IPS-11a (cell line): ENCODE data around the gene ZMAT5.
"Not testable (repeated sequence)": the region's sequence is repeated elsewhere in the genome, so short reads cannot be mapped to it uniquely, and the experiment has no call there.

ENCODE experiments used
- H3K4me3 ChIP-seq: one replicate; pipeline ENCODE4 v1.5.1; 2013; ENCODE audit warnings: low read depth, low read length, control low read depth

The ZMAT5 gene

DNA sequence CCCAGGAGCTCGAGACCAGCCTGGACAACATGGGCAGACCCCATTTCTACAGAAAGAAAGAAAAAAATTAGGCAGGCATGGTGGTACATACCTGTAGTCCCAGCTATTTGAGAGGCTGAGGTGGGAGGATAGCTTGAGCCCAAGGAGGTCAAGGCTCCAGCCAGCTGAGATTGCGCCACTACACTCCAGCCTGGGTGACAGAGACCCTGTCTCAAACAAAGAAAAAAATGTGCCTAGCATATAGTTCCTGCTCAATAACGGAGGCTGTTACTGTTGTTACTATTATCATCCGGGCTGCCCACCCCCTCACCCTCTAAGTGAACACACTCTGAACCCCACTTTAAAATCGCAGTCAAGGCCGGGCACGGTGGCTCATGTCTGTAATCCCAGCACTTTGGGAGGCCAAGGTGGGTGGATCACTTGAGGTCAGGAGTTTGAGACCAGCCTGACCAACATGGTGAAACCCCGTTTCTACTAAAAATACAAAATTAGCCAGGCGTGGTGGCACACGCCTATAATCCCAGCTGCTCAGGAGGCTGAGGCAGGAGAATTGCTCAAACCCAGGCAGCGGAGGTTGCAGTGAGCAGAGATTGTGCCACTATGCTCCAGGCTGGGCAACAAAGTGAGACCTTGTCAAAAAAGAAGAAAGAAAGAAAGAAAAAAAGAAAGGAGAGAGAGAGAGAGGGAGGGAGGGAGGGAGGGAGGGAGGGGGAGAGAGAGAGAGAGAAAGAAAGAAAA is 12.0 kb downstream of the ZMAT5 start:
- H3K4me3 ChIP-seq: not testable (repeated sequence)

DNA sequence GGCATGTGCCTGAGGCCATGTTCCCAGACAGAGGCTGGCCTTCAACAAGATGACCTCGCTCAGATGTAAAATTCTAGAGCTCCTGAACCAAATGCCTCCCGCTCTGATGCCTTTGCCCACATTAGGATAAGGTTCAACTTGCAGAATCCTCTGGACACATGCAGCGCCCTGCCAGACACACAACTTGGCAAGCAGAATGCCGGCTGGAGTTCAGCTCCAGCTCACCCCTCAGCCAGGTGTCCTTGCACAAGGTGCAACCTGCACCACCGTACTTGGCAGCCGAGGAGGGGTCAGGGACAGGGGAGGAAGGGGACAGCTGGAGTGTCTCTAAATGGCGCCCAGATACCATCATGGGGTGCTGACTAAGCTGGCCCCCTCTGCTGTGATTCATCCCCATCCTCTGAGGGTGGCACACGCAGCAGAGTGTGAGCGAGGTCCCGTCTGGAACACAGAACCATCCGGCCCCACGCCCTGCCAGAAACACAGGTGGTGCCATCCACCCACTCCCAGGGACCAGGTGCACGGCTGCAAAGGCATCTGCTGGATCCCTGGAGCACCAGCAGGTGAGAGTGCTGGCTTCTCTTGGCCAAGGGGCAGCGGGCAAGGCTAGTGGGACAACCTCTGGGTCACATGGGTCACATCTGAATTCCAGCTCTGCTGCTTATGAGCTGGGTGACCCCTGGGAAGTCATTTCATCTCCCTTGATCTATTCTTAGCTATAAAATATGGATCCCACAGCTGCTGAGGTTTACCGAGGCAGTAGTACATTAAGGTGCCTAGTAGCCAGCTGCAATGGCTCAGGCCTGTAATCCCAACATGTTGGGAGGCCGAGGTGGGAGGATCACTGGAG is 12.8 kb downstream of the ZMAT5 start:
- H3K4me3 ChIP-seq: no peak overlapping the region

DNA sequence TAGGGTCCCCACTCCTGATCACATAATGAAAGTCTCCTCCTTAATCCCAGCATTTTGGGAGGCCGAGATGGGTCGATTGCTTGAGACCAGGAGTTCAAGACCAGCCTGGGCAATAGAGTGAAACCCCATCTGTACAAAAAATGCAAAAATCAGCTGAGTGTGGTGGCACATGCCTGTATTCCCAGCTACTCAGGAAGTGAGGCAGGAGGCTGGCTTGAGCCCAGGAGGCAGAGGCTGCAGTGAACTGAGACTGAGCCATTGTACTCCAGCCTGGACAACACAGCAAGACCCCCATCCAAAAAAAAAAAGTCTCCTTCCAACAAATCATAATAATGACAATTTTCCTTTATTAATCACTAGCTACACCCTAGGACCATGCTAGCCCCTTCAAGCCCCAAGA is 15.1 kb downstream of the ZMAT5 start:
- H3K4me3 ChIP-seq: no peak overlapping the region

DNA sequence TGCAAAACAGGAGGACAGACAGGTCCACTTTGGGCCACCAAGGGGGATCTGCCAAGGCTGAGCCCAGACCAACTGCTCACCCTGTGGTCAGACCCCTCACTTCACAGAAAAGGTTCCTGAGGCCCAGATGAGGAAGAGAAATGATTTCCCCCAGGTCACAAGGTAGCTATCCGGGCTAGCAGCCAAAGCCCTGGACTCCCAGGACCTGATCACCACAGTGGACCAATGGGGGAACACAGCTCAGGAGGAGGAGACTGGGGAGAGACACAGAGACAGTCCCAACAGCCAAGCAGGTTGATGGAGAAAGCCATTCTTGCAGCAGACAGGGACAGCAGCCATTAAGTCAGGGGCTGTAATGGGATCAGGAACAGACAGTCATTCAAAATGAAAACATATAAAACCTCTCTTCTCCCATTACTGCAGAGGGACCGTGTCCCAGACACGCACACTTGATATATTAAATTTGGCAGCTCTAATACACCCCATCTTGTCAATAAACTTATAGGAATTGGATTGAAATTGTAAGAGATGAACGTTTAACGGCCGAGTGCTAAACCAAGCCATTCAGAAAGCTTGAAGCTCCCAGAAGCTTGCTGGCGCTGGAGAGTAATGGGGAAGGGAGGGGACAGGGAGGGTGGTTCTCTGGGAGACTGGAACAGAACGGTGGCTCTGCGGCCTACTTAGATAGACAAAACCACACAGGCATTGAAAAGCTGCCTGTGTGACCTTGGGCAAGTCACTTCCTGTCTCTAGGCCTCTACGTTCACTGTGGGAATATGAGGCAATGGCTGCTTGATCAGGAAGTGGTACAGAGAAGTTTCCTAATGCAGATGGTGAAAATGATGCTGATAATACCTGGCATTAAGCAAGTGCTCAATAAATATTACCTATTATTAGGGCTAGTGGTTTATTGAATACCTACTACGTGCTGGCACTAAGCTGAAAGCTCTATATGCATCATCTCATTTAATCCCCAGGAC is 16.0 kb downstream of the ZMAT5 start:
- H3K4me3 ChIP-seq: no peak overlapping the region

DNA sequence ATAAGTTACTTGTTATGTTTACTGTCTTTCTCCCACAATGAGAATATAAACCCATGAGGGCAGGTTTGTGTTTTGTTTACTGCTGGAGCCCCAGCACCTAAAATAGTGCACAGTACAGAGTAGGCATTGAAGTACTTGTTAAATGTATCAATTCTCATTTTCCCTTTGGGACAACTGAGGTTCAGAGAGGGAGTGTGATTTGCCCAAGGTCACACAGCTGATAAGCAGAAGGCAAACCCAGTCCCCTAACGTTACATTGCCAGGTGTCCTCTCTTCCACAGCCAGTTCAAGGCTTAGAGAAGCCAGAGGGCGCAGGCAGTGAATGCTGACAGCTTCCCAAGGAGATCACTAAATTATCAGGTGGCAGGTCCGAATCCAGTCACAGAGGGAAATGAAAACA is 16.8 kb downstream of the ZMAT5 start:
- no peak overlapping the region for H3K4me3 ChIP-seq

DNA sequence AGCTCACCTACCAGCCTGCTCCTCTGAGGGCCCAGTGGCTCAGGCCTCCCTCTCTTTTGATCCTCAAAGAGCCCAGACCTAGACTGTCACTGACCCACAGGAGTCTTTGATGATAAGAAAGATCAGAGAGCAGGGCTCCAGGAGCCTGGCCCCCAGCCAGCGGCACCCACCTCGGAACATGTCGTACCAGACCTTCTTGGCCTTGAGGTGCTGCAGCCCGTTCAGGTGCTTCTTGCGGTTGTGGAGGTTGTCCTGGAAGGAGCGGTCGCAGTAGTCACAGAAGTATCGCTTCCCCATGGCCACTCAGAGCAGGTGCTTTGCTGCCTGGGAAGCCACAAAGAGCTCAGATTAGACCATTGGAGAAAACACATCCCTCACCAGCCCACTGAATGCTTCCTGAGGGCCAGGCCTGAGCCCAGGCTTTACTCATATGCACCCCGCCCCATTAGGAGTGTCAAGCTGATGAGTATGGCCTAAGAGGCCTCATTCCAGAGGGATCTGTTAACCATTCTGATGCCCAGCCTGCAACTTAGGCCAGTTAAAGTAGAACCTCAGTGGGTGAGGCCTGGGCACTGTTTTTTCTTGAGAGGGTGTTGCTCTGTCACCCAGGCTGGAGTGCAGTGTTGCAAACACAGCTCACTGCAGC is 18.4 kb downstream of the ZMAT5 start:
- no peak overlapping the region for H3K4me3 ChIP-seq

DNA sequence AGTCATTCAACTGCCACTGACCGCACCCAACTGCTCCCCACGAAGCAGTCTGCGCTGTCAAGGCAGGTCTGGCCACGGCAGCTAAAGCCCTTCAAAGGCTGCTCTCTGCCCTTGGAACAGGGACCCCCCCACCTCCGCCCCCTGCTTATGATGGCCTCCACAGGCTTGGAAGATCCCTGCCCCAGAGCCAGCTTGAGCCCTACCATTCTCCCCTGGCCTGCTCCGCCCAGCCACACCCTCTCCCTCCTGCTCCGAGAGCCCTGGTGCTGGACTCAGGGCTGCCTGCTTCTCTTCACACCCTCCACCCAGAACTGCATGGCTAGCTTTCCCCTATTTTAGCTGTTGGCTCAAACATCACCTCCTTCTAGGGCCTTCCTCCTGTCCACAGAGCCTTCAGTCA is 19.0 kb downstream of the ZMAT5 start:
- H3K4me3 ChIP-seq: no peak overlapping the region

DNA sequence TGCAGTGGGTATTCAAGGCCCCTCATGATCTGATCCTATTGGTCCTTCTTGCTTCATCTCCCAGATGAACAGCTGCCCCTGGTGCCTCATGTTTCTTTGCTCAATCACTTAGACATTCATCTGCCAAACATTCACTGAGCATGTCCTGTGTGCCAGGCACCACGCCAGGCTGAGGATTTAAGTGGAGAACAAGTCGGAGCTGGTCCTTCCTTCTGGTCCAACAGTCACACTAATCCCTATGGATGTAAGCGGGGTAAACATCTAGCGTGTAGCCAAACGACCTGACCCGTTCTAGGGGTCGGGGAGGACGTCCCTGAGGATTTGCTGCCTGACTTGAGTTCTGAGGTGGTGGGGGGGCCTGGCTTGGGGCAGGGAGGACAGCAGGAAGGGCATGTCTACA is 21.9 kb downstream of the ZMAT5 start:
- H3K4me3 ChIP-seq: no peak overlapping the region

DNA sequence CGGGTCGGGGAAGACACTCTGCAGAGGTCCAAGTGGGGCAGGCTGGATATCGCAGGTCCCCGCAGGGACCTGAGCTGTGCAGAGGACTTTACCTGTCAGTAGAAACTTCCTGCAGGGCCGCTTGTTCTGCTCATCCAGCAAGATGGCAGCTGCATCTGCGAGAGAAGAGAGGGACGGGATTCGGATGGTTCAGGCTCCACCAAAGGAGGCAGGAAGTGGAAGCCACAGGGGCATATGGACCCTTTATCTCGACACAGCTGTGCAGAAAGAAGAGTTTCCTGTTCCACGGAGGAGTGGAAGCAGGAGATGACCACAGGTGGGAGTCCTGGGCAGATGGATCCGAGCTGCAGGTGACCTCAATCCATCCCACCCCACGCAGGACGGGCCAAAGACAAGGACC is 24.5 kb downstream of the ZMAT5 start:
- no peak overlapping the region for H3K4me3 ChIP-seq

DNA sequence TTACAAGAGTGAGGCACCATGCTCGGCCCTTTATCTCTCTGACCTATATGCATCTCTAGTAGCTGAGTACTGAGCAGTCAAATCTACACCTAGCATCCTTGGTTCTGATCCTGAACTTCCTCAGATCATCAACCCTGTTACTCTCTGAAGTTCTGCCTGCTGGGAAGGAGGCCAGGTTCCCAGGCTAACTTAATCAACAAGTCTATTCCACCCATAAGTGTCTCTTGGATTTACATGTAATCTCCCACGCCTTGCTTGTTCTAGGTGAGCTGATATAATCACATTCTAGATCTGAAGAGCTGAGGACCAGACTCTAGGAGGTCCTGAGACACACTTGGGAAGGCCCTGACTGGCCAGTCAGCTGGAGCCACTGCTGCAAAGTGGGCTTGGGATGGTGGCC is 24.9 kb downstream of the ZMAT5 start:
- no peak overlapping the region for H3K4me3 ChIP-seq

DNA sequence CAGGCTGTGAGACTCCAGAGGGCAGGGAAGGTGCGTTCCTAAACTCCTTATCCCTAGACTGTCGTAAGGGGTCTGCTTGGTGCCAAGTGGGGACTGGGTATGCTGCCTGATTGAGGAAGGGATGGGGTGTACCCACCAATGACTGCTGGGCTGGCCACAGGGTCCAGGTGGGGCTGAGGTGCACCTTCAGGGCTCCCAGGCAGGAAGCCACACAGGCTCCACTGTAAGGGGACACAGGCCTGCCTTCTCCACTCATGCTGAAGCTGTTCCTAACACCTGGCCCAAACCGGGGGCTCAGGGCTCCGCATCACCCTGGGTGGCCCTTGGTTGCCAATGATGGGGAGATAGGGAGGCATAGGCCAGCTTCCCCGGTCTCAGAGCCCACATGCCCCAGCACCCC is 26.6 kb downstream of the ZMAT5 start:
- H3K4me3 ChIP-seq: no peak overlapping the region

DNA sequence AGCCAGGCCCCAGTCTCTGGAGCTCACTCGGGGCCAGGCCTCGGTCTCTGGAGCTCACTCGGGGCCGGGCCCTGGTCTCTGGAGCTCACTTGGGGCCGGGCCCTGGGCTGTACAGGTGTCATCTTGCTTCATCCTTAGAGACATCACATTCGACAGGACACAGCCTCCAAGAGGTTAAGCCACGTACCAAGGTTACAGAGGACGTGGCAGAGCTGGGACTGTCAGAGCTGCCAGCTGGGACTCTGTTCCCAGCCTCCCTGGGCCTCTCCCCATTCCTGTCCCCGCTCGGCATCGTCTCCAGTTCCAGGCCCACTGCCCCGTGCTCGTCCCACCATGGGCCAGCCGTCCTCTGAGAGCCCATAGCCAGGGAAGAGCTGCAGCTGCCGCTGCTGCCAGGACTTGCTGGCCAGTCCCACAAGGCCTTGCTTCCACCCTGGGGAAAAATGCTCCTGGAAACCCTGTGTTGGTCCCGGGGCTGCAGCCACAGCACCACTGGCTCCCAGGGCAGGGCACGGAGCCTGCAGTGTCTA is 27.4 kb downstream of the ZMAT5 start:
- no peak overlapping the region for H3K4me3 ChIP-seq

DNA sequence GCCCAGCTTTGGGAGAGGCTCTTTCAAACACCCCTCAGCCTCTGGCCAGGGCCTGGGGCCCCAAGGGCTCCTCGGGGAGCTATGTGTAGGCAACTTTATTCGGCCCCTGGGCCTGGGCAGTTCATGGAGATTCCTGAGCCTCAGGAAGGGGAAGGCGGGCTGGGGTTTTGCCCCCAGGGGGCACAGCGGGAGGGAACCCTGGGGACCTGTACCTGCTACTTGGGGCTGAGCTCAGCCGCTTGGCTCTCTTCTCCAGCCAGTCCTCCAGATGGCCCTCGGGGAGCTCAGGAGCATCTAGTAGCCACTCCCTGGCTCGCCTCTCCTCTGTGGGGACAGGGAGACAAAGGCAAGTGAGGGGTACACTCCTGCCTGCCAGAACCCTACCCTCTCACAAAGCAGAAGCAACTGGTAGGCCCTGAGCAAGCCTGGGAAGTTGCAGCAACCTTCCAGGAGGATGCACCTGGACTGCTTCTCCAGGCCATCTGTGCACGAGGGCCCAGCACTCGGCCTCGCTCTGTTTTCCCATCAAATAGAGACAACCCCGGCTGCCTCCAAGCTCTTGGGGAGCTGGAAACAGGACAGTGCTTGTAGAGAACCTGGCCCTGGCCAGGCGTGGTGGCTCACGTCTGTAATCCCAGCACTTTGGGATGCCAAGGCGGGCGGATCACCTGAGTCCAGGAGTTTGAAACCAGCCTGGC is 28.5 kb downstream of the ZMAT5 start:
- no peak overlapping the region for H3K4me3 ChIP-seq

DNA sequence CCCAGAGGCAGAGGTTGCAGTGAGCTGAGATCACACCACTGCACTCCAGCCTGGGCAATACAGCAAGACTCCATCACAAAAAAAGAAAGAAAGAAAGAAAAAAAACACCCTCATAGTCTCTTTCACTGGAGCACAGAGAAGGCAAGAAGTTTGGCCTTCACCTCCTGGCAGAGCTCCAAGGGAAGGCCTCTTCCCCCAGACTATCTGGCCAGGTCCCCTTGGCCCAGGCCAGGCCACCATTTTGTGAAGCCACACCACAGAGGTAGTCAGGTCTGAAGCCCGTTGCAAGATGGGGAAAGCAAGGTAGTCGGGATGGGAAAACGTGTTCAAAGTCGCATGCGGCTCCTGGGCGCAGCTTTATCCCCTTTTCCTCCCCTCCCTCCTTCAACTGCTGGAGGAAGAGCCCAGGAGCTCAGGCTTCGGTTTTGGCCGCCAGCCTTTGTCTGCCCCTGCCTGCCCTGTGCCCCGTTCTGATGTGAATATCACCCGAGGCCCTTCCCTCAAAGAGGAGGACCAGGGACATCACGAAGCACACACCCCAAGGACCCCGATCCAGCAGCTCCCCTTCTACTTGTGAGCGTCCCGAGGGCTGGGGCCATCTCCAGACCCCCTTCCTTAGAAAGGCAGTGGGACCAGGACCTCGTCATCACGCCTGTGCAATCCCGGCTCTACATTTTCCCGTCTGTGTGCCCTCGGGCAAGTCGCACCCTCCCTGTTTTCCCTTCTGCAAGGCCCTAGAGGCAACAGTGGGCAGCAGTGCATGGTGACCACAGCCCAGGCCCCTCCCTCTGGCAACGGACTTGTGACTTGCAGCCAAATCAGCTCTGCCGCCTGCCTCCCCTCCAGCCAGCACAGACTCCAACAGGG is 29.3 kb downstream of the ZMAT5 start:
- H3K4me3 ChIP-seq: no peak overlapping the region

DNA sequence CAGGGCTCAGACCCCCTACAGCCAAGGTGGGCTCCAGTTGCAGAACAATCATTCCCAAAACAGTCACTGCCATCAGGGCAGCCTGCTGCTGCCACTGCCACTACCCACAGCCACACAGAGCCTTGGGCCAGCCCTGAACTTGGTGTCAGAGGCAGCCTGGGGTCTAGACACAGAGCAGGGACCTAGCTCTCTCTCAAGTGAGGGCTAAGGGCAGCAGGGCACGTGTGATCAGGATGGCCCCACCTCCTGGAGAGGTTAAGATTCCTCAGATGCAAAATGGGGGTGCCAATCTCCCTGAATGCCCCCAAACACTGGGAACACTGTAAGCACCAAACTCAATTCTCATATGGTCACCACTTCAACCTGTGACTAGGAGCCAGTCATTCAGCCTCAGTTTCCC is 31.4 kb downstream of the ZMAT5 start:
- no peak overlapping the region for H3K4me3 ChIP-seq

DNA sequence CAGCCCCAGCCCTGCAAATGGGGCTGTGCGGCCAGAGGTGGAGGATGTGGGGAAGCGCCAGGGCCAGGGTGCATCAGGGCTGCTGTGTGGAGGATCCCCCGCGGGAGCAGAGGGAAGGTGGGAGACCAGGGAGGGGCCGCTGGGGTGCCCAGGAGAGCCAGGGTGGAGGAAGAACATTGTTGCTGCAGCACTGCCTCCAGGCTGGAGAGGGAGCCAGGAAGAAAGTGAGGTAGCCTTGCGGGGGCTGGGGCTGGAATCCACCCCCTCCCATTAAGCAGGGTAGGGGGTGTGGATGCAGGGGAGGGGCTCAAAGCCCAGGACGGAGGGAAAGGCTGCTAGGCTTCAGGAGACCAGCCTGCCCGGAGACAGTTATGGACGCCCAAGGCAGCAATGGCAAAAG is 32.0 kb downstream of the ZMAT5 start:
- H3K4me3 ChIP-seq: no peak overlapping the region

DNA sequence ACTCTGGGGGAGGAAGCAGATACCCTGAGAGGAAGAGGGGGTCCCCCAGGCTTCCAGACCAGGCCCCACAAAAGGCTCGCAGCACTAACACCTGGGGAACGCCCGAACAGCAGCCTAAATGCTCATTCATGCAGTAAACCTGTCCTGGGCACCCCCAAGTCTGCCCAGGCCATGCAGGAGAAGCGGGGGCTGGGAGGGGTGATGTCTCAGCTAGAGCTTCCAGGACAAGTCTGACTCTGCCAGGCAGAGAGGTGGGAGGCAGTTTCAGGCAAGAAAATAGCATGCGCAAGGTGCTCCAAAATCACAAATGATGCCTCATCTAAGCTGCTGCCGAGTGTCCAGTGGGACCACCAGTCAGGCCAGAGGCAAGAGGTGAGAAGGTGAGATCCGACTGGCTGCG is 32.4 kb downstream of the ZMAT5 start:
- H3K4me3 ChIP-seq: no peak overlapping the region

DNA sequence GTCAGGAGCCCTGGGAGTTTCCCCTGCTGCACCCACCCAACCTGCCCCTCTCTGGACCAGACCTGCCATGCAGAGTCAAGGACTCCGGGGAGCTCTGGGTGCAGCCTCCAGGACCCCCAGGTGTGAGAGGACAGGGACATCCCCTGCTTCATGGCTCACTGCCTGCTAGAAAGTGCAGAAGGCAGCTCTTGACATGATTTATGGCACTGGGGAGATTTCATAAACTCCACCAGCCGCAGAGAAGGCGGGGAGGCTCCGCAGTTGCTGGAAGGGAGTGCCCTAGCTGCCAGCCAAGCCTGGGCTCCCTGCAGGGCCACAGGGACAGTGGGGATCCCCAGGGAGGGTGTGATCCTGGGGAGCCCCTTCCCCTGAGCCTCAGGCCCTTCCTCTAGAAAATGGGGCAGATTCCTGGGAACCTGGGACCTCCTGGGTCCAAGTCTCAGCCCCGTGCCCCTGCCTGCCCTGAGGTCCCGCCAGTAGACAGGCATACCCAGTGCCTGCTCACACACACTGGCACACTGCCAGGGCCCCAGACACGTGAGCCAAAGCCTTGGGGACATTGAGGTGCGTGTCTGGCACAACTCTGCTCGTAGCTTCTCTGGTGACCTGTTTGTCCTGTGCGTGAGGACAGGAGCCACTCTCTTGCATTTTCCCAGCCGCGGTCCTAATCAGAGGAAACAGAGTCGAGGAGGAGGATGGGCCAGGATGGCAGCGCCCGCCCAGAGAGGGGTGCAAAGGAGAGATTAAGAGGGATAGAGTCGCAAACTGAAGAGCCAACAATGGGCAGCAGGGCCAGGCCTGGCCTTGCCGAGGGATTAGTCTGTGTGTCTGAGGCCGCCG is 33.2 kb downstream of the ZMAT5 start:
- H3K4me3 ChIP-seq: no peak overlapping the region
